ENCODE results near the gene KIF11.

Gene KIF11

DNA sequence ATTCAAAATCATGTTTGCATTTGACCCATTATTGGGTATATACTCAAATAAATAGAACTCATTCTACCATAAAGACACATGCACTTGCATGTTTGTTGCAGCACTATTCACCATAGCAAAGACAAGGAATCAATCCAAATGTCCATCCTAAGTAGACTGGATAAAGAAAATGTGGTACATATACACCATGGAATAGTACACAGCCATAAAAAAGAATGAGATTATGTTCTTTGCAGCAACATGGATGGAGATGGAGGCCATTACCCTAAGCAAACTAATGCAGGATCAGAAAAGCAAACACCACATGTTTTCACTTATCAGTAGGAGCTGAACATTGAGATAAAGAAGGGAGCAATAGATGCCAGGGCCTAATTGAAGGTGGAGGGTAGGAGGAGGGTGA, 84.8 kb downstream of the KIF11 start:
- in situ Hi-C loops (cut with MboI; ENCODE audit: low sequenced_read_pairs), result no loop called here

DNA sequence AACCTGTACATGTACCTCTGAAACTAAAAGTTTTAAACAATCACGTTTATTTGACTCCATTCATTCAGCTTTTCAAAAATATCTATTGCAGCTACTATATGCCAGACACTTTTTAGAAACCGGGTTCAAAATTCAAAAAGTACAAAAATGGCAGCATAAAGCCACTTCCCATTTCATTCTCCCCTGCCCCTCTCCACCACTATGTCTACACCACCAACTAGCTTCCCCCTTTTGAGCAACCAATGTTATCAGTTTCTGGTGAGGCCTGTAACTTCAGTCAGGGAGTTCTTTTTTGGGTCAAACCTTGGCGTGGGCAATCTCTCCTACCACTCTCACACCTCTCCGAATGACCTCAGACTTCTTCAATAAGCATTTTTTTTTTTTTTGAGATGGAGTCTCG, 85.3 kb downstream of the KIF11 start:
- in situ Hi-C loops (cut with MboI; ENCODE audit: low sequenced_read_pairs), result no loop called here

DNA sequence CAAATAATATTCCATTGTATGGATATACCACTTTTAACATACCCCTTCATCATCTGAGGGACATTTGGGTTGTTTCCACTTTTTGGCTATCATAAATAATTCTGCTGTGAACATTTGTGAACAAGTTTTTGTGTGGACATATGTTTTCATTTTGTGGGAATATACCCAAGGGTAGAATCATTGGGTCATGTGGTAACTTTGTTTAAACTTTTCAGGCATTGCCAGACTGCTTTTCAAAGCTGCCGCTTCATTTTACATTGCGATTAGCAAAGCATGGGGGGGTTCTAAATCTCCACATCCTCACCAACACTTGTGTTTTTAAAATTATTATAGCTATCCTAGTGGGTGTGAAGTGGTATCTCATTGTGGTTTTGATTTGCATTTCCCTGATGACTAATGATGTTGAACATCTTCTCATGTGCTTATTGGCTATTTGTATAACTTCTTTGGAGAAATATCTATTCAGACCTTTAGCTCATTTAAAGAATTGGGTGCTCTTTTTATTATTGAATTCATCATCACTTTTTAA, 88.4 kb downstream of the KIF11 start:
- in situ Hi-C loops (cut with MboI; ENCODE audit: low sequenced_read_pairs), result no loop called here

DNA sequence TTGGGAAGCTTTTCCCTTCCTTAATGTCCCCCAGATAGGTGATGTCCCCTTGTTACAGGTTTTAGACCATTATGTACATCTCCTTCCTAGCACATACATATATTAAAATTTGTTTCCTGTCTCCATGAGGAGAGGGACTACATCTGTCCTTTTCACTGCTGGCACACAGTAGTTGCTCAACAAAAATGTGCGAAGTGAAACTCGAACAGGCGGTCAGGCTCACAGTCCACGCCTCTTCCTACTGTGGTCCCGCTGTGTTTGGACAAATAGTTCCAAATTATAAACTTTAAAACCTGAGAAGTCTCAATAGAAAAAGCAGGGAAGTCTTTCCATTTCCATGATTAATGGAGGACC, 95.6 kb downstream of the KIF11 start:
- in situ Hi-C loops (cut with MboI; ENCODE audit: low sequenced_read_pairs), result no loop called here

DNA sequence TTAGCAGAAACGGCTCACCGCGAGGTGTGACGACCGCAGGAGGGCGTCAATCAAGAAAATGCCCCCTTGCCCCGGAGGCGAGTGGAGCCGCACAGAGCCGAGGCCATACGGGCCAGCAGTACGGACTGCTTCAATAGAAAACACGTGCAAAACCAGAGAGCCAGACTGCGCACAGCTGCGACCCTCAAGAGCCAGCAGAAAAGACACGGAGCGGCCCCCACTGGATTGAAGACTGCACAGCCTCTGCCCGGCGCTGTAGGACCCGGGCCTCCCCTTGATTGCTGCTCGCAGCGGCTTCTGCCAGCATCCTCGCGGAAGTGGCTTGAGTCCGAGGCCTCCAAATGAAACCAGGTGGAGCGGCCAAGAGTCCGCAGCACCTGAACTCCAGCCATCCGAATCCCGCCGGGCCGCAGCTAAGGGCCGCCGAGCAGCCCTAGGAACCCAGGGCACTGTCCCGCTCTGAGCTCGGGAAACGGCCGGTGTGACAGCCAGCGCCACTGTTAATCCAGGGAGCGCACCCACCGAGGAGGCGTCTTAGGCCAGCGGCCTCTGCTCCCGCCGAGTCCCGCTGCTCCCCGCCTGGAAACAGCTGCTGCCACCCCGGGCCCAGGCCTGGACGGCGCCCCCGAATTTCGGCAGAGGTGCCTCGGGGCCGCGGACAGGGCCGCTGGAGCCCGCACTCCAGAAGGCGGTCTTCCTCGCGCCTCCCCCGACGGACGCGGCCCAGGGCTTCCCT, 96.2 kb downstream of the KIF11 start:
- in situ Hi-C loops (cut with MboI; ENCODE audit: low sequenced_read_pairs), result no loop called here

DNA sequence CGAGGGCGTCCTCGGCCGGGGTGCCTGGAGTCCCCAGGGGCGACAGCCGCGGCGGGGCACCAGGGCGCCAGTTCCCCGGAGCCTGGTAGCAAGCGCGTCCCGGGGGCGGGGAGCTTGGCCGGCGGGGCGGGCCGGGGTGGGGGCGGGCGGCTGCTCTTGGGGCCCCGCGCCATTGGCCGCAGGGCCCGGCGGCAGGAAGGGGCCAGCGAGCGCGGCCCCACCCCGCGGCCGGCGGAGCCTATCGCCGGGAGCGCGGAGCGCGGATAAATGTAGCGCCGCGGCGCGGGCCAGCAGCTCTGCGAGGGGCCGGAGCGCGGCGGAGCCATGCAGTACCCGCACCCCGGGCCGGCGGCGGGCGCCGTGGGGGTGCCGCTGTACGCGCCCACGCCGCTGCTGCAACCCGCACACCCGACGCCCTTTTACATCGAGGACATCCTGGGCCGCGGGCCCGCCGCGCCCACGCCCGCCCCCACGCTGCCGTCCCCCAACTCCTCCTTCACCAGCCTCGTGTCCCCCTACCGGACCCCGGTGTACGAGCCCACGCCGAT, 96.8 kb downstream of the KIF11 start, which contains the start of gene HHEX:
HHEX (plus strand) TSS at position 293 of the 548 bp plus-strand sequence; CDS start at position 325, 32 bp downstream.
- in situ Hi-C loops (cut with MboI; ENCODE audit: low sequenced_read_pairs), result no loop called here

DNA sequence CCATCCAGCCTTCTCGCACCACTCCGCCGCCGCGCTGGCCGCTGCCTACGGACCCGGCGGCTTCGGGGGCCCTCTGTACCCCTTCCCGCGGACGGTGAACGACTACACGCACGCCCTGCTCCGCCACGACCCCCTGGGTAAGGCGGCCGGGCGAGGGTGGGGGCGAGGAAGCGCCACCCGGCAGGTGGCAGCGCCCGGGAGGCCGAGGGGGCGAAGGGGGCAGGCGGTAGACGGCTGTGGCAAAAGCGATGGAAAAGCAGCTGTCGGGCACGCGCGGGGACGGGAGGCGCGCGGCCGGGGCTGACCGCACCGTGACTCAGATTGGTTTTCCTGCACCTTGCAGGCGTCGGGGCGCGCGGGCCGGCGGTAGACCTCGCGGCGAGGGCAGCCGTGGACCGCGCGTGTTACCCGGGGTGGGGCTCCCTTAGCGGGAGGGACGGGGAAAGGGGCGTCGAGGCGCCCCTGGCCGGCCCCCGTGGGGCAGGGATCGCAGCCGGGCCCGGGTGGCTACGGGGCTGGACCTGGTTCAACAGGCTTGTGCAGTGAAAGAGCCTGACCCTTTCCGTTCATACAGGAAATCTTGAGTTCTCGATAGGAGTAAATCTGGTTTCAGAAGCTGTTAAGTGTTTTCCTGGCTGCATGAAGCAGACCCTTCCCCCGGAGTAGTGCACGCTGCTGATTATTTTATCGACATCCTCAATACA, 97.4 kb downstream of the KIF11 start:
- in situ Hi-C loops (cut with MboI; ENCODE audit: low sequenced_read_pairs), result no loop called here

DNA sequence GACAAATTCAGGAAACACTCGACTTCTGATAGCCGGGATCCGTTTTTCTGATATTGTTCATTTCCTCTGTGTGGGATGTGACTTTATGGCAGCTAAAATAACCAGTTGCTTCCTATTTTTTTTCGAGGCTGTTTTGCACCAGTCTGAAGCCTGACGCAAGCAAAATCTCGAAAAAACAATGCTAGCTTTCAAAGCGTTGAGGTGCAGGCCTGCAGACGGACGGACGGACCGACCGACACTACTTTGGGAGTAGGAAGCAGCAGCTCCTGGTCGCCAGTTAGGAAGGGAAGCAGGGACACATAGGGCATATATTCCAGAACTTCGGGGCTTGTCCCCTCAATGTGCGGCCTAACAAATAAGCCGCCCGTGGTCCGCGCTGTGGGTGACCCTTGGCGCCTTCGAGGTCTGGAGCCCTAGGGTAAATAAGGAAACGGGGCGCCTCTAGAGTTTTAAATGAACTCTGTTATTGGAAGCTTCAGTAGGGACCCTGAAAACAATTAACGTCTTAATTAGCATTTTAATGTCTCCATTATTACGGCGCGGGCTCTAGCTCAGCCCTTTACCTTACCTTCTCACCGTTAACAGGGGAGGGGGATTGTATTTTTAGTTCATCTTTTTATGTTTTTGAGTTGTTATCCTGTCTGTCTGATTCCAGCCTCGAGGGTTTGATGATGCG, 98.1 kb downstream of the KIF11 start:
- in situ Hi-C loops (cut with MboI; ENCODE audit: low sequenced_read_pairs), result no loop called here

DNA sequence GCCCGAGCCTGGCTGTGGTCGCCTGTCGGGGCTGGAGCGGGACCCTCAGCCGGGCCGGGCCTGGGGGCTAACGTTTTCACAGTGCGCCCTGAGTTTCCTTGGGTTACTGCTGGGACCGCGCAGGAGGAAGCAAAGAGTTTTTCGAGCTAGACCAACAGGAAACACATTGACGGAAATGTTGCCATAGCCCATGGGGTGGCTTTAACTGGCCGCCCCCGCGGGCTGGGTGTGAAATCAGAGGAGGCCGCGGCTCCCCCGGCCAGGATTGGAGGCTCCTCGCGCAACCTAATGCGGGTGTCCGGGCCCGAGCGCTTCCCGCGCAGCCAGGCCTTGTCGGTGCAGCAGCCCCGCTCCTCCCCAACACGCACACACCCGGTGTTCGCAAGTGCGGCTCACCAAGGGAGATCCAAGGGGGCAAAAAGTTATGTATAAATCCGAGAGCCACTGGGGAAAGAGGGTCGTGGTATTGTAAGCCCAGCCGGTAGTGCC, 98.7 kb downstream of the KIF11 start:
- in situ Hi-C loops (cut with MboI; ENCODE audit: low sequenced_read_pairs), result no loop called here

DNA sequence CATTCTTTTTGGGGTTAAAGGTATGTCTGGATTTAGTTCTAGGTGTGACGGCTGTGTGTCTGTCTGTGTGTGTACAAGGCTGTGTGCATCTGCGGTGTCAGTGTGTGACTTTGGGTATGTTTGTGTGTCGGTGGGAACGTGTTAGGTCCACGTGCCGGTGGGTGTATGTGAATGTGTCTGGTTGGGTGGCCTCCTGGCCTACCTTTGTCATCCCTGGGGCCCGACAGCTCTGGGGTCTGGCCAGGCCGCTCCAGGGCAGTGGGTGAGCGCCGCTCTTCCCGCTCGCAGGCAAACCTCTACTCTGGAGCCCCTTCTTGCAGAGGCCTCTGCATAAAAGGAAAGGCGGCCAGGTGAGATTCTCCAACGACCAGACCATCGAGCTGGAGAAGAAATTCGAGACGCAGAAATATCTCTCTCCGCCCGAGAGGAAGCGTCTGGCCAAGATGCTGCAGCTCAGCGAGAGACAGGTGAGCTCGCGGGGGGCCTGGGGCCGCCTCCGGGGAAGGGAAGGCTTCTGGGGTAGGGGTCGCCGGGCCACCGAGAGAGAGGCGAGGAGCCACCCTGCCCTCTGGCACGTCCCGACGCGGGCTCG, 99.2 kb downstream of the KIF11 start:
- in situ Hi-C loops (cut with MboI; ENCODE audit: low sequenced_read_pairs), result no loop called here

DNA sequence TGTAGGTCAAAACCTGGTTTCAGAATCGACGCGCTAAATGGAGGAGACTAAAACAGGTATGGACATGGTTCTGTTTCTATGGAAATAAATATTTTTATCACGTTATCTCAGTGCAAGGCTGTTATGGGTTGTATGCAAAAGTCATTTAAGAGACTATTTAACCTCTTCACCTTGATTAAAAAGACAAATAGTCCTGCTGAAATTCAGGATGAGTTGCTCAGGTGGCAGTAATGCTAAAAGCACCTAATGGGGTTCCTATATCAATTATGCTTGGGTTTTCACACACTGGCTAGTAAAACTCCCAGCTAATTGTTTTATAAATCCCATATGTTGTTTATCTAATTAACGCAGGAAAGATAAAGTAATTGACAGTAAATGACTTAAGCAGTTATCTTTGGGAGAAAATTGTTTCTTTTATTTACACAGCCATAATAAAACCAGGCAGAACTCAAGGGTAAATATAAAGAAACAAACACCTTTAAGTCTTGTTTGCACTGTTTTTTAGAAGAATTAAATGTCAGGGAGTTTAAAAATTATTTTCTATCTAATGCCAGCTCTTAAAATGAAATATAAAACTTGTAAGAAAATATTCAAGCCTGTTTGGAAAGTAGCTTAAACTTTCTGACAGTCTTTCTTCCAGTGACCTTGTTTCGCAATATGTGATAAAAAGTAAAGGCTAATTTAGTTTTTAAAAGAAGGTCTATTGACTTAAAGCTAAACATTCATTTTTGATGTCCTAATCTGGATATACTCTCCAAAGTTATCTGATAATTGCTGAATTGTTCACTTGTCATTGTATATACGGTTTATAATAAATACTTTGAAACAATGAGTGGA, 100.0 kb downstream of the KIF11 start:
- in situ Hi-C loops (cut with MboI; ENCODE audit: low sequenced_read_pairs), result no loop called here

DNA sequence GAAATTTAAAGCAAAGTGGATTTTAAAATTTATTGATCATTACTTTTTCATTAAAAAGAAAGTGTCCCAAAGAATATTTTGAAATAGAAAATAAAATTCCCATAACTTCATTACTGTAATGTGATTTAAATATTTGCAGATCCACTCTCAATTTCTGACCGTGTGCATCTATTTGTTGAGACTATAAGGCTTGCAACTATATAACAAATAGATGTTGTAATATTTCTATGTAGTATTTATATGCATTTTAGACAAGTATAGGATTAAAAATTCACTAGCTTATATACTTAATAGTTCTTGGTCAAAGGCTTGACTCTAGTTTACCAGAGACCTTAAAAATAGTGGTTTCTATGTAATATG, 100.6 kb downstream of the KIF11 start:
- in situ Hi-C loops (cut with MboI; ENCODE audit: low sequenced_read_pairs), result no loop called here

DNA sequence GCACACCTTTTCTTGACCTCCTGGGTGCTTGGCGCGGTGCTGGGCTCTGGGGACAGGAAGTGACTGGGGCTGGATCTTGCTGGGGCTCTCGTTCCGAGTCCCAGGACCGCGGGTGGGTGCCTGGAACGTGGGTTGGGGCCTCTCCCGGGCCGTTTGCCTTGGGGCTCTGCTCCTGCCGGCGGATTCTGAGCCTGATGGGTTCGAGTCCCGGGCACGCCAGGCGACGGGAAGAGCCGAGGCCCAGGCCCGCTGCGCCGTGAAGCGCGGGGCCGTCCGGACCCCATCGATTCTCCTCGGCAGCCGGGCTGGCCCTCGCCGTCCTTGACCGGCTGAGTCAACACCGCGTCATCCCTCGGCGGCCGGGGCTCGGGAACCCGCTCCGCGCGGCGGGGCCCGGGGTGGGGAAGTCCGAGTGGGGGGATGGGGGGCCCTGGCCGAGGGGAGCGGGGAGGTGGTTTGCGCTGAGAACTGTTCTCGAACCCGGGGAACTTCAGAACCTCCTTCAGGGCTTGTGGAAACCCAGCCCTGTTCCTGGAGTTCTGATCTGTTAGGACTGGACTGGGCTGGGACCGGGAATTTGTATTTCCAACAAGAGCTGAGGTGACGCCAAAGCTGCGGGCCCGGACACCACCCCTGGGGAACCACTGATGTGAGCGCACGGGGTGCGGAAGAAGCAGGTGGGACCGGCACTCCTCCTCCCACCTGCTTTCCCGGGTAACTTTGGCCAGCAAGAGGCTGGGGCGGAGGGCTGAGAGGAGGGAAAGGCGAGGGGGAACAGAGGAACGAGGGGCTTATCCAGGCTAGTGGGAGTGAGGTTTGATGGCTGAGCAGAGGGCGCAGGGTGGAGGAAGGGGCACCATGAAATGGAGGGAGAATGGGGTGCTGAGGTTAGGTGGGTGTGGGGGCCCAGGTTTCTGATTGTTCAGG, 103.0 kb downstream of the KIF11 start:
- in situ Hi-C loops (cut with MboI; ENCODE audit: low sequenced_read_pairs), result no loop called here

DNA sequence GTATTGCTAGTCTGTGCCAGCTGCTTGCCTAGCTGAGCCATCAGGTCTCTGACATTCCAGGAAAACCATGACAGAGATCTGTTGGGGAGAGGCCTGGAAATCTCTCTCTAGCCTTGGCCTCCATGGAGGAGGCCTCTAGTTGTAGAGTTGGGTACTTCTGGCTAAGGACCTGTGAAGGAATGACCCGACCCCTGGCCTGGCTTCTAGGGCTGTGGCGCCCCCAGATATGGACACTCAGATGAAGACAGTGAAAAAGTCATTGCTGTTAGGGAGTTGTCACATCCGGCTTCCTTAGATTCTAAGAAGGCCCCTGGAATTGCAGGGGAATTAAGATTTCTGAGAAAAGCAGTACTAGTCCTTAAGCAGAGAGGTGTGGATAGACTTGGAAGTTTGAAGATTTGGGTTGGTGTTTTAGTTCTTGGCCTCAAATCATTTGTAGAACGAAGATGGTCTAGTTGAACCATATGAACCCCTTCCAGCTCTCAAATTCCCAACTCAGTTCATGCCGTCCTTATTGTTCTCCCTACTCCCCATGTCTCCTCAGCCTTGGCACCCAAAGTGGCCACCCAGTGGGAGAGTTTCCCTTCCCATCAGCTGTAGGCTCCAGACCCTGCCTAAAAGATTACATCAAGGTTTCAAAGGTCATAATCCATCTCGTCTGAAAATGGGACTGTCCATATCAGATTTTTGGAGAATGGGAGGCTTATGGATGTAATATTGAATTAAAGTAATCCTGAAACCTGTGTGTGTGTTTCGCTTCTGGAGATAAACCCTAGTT, 103.9 kb downstream of the KIF11 start:
- in situ Hi-C loops (cut with MboI; ENCODE audit: low sequenced_read_pairs), result no loop called here

DNA sequence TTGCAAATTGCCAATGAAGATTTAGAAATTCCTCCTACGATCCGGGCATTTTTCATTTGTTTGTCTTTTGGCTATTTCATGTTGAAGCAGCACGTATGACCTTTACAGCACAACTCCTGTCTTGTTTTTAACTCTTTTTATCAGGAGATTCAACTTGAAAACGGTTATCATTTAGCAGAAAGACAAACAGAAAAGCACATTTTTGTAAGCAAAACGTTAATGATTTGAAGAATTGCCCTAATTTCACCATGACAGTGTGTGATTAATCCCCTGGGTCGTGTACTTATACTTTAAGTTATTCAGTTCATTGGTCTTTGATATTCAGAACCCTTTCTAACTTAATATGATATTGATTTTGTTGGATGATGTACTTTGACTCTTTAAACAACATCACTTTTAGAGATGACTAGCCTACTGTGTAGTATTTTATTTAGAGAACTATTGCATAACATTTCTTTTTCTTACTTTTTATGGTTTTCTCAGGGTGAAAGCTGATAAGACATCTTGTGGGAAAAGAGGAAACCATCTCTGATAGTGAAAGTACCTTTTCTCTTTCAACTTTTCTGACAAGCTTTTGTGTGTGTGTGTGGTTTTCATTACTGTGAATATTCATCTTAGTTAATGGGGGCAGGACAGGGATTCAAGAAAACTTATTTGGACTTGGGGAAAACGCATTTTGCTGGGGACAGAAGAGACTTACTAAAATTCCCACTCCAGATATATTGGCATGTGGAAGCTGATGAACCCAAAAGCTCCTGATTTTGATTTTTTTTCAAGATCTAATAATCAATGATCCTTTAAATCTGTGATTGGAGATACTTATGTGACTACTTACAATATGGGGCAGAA, 105.0 kb downstream of the KIF11 start:
- in situ Hi-C loops (cut with MboI; ENCODE audit: low sequenced_read_pairs), result no loop called here

DNA sequence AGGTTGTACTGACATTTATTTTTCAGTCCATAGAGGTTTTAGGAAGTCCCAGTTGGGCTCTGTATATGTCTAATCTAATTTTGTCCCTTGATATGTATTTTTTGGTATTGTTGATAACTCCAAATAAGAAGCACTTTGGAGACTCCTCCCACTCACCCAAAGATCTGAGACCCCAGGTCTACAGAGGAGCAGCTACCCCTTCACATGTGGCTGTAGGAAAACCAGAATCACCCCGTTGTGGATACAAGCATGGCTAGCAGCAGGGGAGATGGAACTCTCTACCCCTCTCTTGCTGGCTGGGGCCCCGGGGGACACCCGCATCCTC, 106.2 kb downstream of the KIF11 start:
- in situ Hi-C loops (cut with MboI; ENCODE audit: low sequenced_read_pairs), result no loop called here

DNA sequence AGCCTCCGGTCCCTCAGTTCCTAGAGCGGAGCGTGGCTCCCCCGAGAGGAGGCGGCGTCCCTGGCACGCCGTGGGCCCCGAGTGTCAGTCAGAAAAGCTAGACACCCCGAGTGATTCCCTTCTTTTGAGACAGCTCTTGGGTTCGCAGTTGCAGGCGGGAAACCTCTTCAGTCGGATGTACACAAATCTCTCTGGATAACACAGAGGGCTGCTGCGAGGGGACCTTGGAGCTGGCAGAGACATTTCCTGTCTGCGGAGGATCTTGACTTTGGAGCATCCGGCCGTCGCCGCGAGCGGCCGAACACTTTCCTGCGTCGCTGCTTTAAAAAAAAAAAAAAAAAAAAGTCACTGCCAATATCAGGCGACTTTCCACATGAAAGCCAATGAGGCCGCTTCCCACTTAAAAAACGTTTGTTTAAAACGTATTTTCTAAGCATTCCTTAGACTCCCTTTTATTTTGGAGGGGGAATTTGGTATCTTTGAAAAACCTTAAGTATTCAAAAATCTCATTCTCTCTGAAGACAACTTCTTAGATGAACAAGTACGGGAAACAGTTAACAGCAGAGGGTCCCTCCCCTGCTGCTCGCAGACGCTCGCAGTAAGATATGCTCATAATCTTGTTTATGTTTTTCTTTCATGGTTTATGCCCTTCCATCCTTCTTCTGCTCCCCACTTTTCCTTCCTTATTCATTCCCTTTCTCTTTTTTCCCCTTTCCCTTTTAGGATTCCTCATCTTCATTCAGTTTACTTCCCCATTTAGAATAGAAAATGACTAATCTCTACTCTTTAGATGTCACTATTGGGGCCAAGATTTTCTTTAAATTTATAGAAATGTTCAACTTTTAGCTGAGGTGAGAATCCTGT, 106.8 kb downstream of the KIF11 start:
- in situ Hi-C loops (cut with MboI; ENCODE audit: low sequenced_read_pairs), result no loop called here
